Measurements from ENCODE around the gene USP51. TPM values are rescaled to one million over a fixed set of nuclear protein-coding genes. Genes with fewer than 3 reads are reported as not detected.
A peak's percentile ranks its signal among the peaks of the same experiment; 100 is the strongest.
"Not testable (repeated sequence)": the region's sequence is repeated elsewhere in the genome, so short reads cannot be mapped to it uniquely, and the experiment has no call there.

USP51 gene
- total RNA-seq, 2 donors from 2014 or later = 1.5 to 1.8 TPM

DNA sequence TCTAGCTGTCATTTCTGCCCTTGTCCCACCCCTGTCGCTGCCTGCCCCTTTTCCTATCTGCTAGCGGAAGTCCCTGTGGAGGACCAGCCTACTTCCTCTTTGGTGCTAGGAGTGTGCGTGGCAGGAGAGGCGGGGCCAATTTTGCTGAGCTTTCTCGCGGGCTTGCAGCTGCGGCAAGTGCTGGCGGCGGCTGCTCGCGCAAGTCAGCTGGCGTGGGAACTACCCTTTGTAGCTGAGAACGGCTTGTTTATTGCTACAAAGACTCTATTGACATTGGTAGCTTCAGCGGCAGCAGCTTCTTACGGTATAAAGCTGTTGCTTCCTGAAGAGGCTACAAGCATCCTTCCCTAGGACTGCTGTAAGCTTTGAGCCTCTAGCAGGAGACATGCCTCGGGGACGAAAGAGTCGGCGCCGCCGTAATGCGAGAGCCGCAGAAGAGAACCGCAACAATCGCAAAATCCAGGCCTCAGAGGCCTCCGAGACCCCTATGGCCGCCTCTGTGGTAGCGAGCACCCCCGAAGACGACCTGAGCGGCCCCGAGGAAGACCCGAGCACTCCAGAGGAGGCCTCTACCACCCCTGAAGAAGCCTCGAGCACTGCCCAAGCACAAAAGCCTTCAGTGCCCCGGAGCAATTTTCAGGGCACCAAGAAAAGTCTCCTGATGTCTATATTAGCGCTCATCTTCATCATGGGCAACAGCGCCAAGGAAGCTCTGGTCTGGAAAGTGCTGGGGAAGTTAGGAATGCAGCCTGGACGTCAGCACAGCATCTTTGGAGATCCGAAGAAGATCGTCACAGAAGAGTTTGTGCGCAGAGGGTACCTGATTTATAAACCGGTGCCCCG, 37.4 kb downstream of the USP51 start, which contains the start of gene MAGEH1:
MAGEH1 (plus strand) TSS at position 138 of the 843 bp plus-strand sequence; CDS start at position 386, 248 bp downstream.
- ATAC-seq = peak; percentile 93
- H3K36me3 Mint-ChIP-seq (ENCODE audit: low read depth) = no peaks in the 10 kb centered on the region
- peak; percentile 52 to 68 (median 57) for DNase-seq
- H3K4me1 Mint-ChIP-seq = peaks cover 15% of the 10 kb centered on the region
- no peaks in the 10 kb centered on the region for H3K9me3 ChIP-seq (ENCODE audit: control insufficient read depth, low read length, poor library complexity, severe bottlenecking)
- peak within 1 kb of the TSS; percentile 93 for H3K4me3 Mint-ChIP-seq
- no peaks in the 10 kb centered on the region for H3K27me3 Mint-ChIP-seq
- H3K27ac Mint-ChIP-seq = peak within 1 kb of the TSS; percentile 95

DNA sequence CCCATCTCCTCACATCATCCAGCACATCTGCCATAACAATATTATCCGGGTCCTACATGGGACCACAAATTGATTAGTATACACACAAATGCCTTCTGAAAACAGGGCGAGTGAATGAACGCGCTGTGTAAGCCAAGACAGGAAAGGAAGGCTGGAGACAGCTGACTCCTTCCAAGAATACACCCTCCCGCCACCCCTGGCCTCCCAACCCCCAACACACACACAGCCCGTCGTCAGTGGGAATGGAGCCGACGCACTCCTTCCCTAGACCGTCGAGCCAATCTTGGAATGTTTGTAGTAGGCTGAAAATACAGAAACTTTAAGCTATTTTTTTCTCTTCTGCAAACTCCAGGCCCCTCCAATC, 38.0 kb downstream of the USP51 start:
- peak overlapping the region; percentile 95 for H3K27ac Mint-ChIP-seq
- H3K4me3 Mint-ChIP-seq = peak overlapping the region; percentile 93
- peaks cover 15% of the 10 kb centered on the region for H3K4me1 Mint-ChIP-seq
- peak; percentile 14 for ATAC-seq
- no peaks in the 10 kb centered on the region for H3K9me3 ChIP-seq (ENCODE audit: control insufficient read depth, low read length, poor library complexity, severe bottlenecking)
- H3K36me3 Mint-ChIP-seq (ENCODE audit: low read depth) = no peaks in the 10 kb centered on the region
- no peak for DNase-seq
- no peaks in the 10 kb centered on the region for H3K27me3 Mint-ChIP-seq

DNA sequence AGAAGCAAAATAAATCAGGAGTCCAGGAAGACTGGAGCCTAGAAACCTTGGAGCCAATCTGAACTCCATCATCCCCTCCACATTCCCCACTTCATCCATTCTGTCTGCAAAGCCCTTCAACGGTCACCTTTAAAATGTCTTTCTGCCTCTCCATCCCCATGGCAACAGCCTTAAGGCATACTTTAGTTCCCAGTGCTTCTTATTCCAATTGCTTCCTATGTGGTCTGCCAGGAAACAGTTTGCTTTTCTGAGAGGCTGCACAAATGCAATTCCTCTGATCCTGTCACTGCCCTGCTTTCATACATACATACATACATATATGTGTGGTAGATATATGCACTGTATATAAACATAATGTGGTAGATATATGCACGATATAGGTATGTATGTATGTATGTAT, 38.5 kb downstream of the USP51 start:
- Mint-ChIP-seq H3K27ac (no peak overlapping the region), H3K36me3 (ENCODE audit: low read depth) (no peaks in the 10 kb centered on the region), H3K4me1 (peaks cover 15% of the 10 kb centered on the region), H3K27me3 (no peaks in the 10 kb centered on the region), H3K4me3 (peak overlapping the region; percentile 93)
- H3K9me3 ChIP-seq (ENCODE audit: control insufficient read depth, low read length, poor library complexity, severe bottlenecking) = no peaks in the 10 kb centered on the region
- ATAC-seq (no peak), DNase-seq (no peak)

DNA sequence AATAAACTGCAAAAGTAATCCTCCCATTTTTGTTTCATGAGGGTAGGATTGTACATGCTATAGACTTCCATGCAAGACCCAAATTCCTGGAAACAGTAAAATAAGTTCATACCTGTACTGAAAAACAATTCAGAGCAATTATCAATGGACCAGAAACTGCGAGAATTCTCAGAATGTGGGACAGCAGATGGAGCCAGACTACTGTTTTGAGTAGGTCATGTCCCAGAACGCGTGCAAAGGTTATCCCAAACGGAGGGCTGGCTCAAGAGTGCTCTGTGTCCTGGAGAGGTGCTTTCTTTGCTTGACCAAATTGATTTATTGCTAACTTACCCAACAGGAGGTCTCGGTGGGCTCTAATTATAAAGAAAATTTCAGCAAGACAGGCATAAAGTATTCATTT, 39.4 kb downstream of the USP51 start:
- ATAC-seq = no peak
- no peaks in the 10 kb centered on the region for H3K36me3 Mint-ChIP-seq (ENCODE audit: low read depth)
- H3K27me3 Mint-ChIP-seq = no peaks in the 10 kb centered on the region
- H3K4me3 Mint-ChIP-seq = no peak overlapping the region
- no peak for DNase-seq
- no peak overlapping the region for H3K27ac Mint-ChIP-seq
- no peaks in the 10 kb centered on the region for H3K9me3 ChIP-seq (ENCODE audit: control insufficient read depth, low read length, poor library complexity, severe bottlenecking)
- peaks cover 15% of the 10 kb centered on the region for H3K4me1 Mint-ChIP-seq

DNA sequence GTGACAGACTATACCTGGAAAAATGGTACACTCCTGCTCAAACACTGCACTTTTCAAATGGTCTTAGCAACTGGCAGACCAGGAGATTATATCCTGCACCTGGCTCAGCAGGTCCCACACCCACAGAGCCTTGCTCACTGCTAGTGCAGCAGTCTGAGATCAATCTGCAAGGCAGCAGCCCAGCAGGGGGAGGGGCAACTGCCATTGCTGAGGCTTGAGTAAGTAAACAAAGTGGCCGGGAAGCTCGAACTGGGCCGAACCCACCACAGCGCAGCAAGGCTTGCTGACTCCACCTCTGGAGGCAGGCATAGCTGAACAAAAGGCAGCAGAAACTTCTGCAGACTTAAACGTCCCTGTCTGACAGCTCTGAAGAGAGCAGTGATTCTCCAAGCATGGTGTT, 46.2 kb downstream of the USP51 start:
- not testable (repeated sequence) for H3K27ac Mint-ChIP-seq; H3K9me3 ChIP-seq (ENCODE audit: control insufficient read depth, low read length, poor library complexity, severe bottlenecking); H3K36me3 Mint-ChIP-seq (ENCODE audit: low read depth); ATAC-seq; H3K4me3 Mint-ChIP-seq; H3K27me3 Mint-ChIP-seq; H3K4me1 Mint-ChIP-seq; DNase-seq

Other genes starting within 250 kb of the USP51 start
- gene PAGE3, start 224.9 kb downstream of the USP51 start, total RNA-seq = not detected
- 10 to 100 TPM; 13.1 to 13.5 TPM for gene MAGEH1, start 37.7 kb downstream of the USP51 start, total RNA-seq
- gene FOXR2, start 133.6 kb upstream of the USP51 start, total RNA-seq = not detected
- gene RRAGB, start 227.9 kb upstream of the USP51 start, total RNA-seq = 10 to 100 TPM; 11.0 to 13.1 TPM

Measured in T-helper 17 cell (primary cell).